Head of caudate nucleus (tissue), 42 donors: ENCODE measurements around the gene FGF1.
A peak's percentile ranks its signal among the peaks of the same experiment; 100 is the strongest.
"Not testable (repeated sequence)": the region's sequence is repeated elsewhere in the genome, so short reads cannot be mapped to it uniquely, and the experiment has no call there.

Experiments
- DNase-seq, 42 donors: peaks; one replicate each; pipeline versions ENCODE4 v3.0.0 to v3.0.0-alpha.2; 2020 to 2021; ENCODE audit warnings: mixed read lengths in 7 of 42
- intact Hi-C: fragments of 100-400 bp; cut with DNase I; formaldehyde crosslinking; loops from one replicate; pipeline ENCODE4 v1.15.0; 2022

FGF1 gene

DNA sequence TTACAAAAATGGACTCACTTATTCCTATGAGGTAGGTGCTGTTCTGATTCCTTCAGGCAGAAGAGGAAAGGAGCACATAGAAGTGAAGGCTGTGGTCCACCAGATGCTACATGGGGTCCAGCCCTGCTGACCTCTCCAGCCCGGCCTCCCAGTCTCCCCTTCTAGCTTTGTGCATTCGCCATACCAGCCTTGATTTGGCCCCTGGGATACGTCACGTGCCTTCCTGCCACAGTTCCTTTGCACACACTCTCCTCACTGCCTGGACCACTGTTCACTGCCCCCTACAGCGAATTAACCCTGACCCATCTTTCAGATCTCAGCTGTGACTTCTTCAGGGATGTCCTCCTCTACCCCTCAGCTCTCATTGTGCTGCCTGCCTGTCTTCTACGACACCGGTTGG is 32.6 kb downstream of the FGF1 start:
- intact Hi-C loops: no loop called here
- peak in 1 of 42 donors; percentile 24 for DNase-seq

GRCh38 chr5:142652563-142652962 is 33.3 kb downstream of the FGF1 start:
- DNase-seq: peak in 1 of 42 donors; percentile 34
- intact Hi-C loops: no loop called here

- intact Hi-C loops: no loop called here
- DNase-seq: peak in 32 of 42 donors; percentile 25 to 85 (median 52)
Observed at GRCh38 chr5:142650881-142651280, 35.0 kb downstream of the FGF1 start.

DNA sequence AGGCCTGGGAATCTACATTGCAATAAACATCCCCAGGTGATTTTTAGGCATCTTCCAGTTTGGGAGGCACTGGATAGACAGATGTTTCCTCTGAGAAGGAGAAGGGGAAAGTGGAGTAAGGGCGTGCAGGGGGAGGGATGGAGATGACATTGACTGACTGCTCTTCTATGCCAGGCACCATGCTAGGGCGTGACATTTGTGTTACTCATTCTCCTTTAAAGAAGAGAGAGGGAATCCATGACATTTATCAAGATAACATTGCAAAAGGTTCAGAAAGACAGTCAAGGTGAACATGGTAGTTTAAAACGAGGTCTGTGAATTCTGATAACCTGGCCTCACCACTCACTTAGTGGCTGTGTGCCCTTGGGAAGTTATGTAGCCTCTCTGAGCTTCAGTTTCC is 35.8 kb downstream of the FGF1 start:
- DNase-seq: peak in 4 of 42 donors; percentile 30 to 62 (median 40)
- intact Hi-C loops: no loop called here

GRCh38 chr5:142648108-142648507 is 37.8 kb downstream of the FGF1 start:
- DNase-seq, intact Hi-C loops: not testable (repeated sequence)

DNA sequence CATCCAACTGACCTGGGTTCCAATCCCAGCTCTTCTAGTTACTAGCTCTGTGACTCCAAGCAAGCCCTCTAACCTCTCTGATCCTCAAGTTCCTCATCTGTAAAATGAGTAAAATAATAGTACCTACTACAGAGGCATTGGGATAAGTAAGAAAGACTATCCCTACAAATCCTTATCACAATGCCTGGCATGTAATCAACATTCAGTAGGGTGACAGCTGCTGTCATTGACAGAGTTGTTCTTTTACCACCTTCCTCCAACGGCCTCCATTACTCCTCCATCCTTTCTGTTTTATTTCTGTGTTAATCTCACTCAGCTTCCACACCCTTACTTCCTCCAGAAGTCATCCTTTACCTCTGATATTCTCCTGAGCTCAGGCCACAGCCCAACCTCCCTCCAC is 40.4 kb downstream of the FGF1 start:
- intact Hi-C loops: no loop called here
- no peak for DNase-seq

- intact Hi-C loops: no loop called here
- DNase-seq: peak in 30 of 42 donors; percentile 26 to 88 (median 55)
Observed at GRCh38 chr5:142644640-142645361, 41.1 kb downstream of the FGF1 start.

DNA sequence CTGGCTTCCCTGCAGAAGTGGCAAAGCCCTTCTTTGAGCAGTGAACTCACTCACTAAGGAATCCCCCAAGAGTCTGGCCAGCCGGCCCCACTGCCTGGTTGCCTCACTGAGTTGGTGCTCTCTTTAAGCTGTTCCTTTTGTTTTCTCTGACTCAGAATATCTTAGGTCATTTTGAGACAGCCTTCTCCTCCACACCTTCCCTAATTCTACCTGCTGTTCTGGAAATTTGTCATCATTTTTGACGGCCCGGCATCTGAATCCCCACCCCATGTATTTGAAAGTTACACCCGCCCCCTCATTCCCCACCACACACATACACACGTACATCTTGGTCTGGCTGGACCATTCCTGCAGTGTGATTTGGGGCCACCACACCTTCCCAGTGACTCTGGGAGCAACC is 41.8 kb downstream of the FGF1 start:
- no peak for DNase-seq
- intact Hi-C loops: no loop called here

GRCh38 chr5:142643634-142644033 is 42.3 kb downstream of the FGF1 start:
- no peak for DNase-seq
- intact Hi-C loops: no loop called here

- intact Hi-C loops: no loop called here
- peak in 5 of 42 donors; percentile 22 to 42 (median 35) for DNase-seq
Observed at GRCh38 chr5:142642427-142642826, 43.5 kb downstream of the FGF1 start.

DNA sequence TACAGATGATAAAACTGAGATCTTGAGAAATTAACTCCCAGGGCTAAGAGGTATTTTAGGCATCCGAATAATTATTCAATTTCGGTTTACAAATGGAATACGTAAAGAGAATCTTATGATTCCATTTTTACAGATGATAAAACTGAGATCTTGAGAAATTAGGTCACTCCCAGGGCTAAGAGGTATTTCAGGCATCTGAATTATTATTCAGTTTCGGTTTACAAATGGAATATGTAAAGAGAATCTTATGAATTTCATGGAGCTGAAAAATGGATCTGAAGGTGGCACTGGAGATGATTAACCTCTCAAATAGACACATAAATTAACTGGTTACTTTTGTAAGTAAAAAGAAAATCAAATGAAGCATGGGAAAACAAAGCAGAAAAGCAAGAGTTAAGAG is 44.2 kb downstream of the FGF1 start:
- intact Hi-C loops: no loop called here
- DNase-seq: no peak

- no peak for DNase-seq
- intact Hi-C loops: no loop called here
Observed at GRCh38 chr5:142640316-142641005, 45.4 kb downstream of the FGF1 start.

GRCh38 chr5:142639455-142639854 is 46.4 kb downstream of the FGF1 start:
- DNase-seq: no peak
- intact Hi-C loops: no loop called here

GRCh38 chr5:142637871-142638270 is 48.0 kb downstream of the FGF1 start:
- intact Hi-C loops: no loop called here

DNA sequence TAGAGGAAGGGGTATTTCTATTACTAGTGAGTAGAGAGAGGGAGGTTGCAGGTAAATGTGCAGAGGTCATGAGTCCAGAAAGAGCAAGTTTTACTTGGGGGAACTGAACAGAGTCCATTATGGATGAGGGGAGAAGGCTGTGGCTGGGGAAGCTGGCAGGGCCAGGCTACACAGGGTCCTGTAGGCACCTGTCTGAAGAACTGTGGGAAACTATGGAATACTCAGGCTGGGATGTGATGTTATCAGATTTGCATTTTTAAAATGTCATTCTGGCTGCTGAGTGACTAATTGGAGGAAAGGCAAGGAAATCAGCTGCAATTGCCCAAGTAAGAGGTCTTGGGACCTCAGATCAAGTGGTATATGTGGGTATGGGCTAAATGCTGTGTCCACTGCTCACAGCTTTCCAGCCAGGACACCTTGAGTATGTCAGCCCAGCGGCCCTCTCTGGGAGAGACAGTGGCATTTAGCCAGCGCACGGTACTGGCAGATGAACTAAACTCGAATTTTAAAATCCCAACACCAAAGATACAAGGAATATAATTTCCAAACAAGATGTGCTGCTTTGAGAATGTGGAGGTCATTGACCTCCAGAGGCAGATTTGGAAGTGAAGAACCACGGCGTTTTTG is 49.1 kb downstream of the FGF1 start:
- no peak for DNase-seq
- intact Hi-C loops: no loop called here

More at GRCh38 chr5:142637871-142638270, 48.0 kb downstream of the FGF1 start:
- no peak for DNase-seq

DNA sequence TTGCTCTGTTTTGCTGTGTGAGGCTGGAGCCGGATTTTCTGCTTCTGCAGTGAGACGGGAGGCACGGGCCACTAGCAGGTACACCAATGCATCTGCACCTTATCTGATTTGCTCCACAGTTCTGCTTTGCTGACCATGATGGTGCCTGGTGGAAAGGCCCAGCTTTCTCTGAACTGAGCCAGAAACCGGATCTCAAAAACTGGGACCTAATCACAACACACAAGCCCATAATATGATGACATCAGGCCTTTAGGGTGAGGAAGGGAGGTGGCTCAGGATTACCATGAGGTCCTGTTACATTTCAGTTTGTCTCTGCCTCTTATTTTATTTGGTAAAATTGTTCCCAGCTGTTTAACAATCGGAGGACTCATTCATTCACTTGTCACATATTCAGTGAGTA is 49.8 kb downstream of the FGF1 start:
- intact Hi-C loops: no loop called here
- no peak for DNase-seq

- DNase-seq: no peak
- intact Hi-C loops: no loop called here
Observed at GRCh38 chr5:142634216-142635011, 51.5 kb downstream of the FGF1 start.

DNA sequence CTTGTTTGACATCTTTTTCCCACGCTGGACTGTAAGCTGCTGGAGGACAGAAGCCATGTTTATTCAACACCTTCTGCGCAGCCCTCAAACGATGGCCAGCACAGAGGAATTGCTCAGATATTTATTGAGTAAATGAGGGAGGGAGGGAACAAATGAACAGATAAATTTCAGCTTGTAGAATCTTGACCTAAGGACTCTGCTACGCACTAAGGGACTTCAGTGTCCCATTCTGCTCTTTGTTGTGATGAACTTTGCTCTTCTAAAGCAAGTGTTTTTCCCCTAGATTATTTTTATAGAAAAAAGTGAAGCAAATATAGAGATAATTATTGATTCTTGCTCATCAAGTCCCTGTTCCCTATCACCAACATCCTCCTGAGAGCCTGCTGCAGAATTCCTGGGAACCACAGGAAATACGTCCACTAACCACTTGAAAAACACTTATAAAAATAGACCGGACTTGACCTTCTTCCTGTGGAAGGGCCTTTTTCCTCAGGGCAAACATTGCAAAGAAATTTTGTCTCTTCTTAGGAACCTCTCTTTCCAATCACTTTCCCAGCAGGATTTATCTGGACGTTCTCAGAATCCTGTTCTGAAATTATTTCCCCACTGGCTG is 54.9 kb downstream of the FGF1 start:
- no peak for DNase-seq
- intact Hi-C loops: no loop called here
